Measurements from ENCODE around the gene KCNAB1. TPM values are rescaled to one million over a fixed set of nuclear protein-coding genes. Genes with fewer than 3 reads are reported as not detected.

KCNAB1 gene
- total RNA-seq, 1 donor from 2014 or later = 0.40 TPM

DNA sequence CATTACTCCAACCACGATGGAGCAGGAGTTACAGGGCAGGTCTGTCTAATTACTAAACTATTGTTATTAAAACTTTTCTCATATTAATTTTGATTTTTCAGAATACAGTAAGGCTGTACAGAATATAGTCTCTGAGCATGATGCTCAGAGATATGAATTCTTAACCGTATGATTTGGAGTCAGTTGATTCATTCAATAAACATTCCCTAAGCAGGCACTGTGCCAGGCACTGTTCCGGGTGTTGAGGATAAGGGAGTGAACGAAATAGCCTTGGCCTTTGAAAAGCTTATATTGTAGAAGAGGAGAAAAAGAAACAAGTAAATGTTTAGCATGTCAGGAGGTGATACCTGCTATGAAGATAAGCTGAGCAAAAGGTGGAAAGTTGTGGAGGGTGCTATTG lies 187.3 kb downstream of the KCNAB1 start:
- peak; percentile 48 for DNase-seq (ENCODE audit: low read depth)

DNA sequence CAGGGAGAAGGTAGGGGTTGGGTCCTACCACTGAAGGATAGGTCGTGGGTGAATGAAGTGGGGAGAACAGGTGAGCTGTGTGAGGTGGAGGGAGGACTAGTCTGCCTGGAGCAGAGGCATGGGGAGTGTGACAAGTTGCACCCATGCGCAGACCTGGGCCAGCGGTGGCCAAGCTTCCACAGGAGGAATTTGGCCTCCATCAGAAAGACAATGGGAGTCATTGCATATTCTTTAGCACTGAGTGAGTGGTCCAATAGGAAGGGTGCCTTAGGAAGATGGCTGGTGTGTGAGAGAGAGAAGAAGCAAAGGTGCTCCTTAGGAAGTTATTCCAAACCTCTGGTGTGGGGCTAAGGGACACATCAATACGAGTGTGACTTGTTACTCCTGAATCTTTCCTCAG lies 191.1 kb downstream of the KCNAB1 start:
- no peak for DNase-seq (ENCODE audit: low read depth)

DNA sequence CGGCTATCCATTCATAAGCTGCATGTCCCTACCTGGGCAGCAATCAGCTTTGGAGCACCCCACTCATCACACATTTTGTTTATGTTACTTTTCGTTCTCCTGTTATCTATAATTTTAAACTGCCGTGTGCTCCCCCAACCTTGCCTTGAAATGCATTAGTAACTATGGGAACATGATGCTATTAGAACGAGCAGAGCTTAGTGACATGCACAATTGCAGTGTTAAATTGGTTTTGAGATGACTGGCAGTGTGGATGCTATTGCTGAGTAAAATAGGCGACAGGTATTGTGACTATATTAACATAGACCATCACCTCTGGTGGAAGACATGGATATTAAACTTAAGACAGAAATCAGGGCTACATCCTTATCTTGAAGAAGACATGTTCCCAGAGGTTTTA lies 191.6 kb downstream of the KCNAB1 start:
- no peak for DNase-seq (ENCODE audit: low read depth)

DNA sequence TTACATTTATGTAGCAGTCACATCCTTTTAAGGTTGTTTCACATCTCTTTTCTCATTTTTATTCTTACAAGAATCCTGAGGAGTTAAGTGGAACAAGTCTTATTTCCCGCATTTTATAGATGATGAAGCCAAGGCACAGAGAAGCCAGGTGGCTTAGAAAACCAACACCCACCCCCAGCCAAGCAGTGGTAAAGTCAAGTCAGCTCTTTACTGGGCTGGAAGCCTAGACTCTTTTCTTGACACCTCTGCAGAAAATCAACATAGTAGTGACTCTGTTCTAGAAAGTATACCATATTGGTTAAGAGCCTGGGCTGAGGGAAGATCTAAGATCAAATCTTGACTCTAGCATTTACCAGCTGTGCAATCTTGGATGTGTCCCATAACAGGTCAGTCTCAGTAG lies 195.7 kb downstream of the KCNAB1 start:
- DNase-seq (ENCODE audit: low read depth) = no peak

GRCh38 chr3:156317462-156318074 lies 197.2 kb downstream of the KCNAB1 start:
- DNase-seq (ENCODE audit: low read depth) = peak; percentile 33

DNA sequence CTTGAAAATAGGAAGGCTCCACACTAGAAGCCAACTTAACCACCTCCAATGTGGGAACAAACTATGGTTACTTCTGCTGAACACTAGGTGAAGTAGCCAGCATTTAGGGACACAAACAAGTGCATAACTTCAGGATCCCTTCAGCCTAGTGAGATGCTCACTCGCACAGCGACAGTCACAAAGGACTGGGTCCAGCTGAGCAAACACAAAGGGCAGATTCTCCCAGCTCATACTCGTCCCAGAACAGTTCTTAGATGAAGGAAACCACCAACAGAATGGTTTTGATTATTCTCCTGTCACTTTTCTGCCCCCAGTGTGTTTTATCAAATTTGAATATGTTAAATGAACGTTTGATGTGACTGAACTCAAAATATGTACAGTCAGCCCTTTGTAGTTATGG lies 201.6 kb downstream of the KCNAB1 start:
- no peak for DNase-seq (ENCODE audit: low read depth)

GRCh38 chr3:156323466-156323865 lies 203.1 kb downstream of the KCNAB1 start:
- no peak for DNase-seq (ENCODE audit: low read depth)

- no peak for DNase-seq (ENCODE audit: low read depth)
These were observed 210.0 kb downstream of the KCNAB1 start for GRCh38 chr3:156330415-156330814.

DNA sequence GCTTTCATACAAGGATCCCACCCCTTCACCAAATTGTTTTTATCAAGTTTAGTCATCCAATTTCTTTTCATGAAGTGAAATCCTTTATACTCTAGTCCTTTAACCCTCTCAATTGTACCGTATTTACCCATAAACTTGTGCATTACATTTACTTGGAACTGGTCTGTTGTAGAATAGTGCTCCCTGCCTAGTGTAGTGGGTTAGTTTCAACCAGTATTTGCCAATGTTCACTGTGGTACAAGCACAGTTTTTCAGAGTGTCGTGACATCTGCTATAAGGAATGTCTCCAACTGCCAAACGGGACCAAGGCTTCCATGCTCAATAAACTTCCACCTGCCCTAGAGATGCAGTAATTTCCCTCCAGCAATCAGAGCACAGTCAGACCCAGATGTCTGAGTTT lies 211.9 kb downstream of the KCNAB1 start:
- peak; percentile 5 for DNase-seq (ENCODE audit: low read depth)

- DNase-seq (ENCODE audit: low read depth) = no peak
These were observed 214.6 kb downstream of the KCNAB1 start for GRCh38 chr3:156334841-156335545.

- no peak for DNase-seq (ENCODE audit: low read depth)
These were observed 219.1 kb downstream of the KCNAB1 start for GRCh38 chr3:156339491-156339890.

GRCh38 chr3:156341332-156341731 lies 221.0 kb downstream of the KCNAB1 start:
- DNase-seq (ENCODE audit: low read depth) = no peak

GRCh38 chr3:156341831-156342416 lies 221.5 kb downstream of the KCNAB1 start:
- no peak for DNase-seq (ENCODE audit: low read depth)

DNA sequence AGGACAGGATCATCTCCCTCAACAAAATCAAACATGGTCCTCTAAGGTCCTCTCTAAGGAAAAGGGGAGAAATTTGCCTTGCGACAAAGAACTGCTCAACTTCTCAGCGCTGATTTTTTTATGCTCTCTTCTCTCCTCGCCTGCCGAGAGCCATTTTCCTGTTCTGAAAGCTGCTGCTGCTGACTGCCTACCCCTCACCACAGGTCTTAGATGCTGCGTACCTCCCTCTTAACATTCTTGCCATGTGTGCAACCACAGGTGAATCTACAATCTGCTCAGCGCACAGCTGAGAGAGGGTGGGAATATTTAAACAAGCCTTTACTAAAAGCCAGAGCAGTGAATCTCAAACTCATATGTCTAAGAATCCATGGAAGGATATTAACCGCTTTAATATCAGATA lies 223.8 kb downstream of the KCNAB1 start:
- no peak for DNase-seq (ENCODE audit: low read depth)

DNA sequence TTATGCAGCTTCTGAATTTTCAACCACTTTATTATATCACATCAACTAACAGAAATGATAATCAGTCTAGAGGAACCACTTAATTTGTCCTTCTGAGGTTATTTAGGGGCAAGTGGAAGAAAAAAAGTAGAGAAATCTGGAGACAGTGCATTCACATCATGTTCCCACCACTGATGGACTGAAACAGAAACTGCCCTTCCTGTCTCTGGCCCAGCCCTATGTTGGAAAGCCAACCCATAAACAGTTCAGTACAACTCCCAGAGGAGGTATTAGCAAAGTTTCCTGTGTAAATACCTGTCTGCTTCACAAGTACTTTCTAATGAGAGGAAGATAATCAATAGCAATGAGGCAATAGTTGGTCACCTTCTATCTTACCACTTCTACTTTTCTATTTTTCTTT lies 228.7 kb downstream of the KCNAB1 start:
- no peak for DNase-seq (ENCODE audit: low read depth)

DNA sequence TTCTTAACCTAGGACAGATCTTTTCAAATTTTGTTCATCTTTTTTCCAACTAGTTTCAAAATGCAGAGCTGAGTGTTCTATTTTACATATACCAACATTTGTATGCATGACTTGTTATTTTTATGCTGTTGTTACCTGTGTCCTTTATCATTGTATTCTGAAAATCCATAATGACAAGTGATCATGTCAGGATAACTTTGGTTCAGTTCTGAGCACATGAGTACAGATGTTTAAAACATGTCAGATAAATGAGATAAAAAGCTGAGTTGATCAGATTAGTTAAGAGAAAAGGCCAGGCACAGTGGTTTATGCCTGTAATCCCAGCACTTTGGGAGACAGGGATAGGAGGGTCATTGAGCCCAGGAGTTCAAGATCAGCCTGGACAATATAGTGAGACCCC lies 229.6 kb downstream of the KCNAB1 start:
- no peak for DNase-seq (ENCODE audit: low read depth)

GRCh38 chr3:156350781-156351180 lies 230.4 kb downstream of the KCNAB1 start:
- DNase-seq (ENCODE audit: low read depth) = no peak

DNA sequence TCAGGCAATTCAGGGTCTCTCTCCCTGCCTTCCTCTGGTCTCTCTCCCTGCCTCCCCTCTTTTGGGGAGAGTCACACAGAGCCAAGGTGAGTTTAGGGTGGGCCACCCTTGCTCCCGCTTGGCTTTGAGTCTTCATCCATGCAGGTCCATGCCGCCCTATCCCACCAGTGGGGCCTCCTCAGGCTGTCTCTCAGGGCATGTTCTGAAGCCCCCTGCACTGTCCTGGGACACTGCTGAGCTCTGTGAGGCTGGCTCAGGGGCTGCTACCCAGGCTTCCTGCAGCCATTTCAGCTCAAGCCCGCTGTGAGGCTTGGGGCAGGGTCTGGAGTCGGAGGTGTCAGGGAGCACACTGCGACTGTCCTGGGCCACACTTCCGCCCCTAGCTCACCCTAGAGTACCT lies 231.4 kb downstream of the KCNAB1 start:
- no peak for DNase-seq (ENCODE audit: low read depth)

- no peak for DNase-seq (ENCODE audit: low read depth)
These were observed 232.3 kb downstream of the KCNAB1 start for GRCh38 chr3:156352728-156353127.

DNA sequence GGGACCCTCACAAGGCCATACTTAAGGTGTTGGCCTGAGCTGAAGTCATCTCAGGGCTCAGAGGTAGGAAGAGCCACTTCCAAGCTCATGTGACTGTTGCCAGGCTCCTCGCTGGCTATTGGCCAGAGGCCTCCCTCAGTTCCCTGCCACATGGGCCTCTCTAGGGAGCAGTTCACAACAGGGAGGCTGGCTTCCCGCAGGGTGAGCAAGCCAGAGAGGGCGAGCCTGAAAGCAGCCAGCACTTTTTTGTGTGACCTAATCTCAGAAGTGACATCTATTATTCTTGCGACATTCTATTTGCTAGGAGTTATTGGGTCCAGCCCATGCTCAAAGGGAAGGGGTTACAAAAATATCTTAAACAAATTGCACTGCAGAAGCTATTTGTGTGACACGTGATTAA lies 233.2 kb downstream of the KCNAB1 start:
- DNase-seq (ENCODE audit: low read depth) = no peak

- no peak for DNase-seq (ENCODE audit: low read depth)
These were observed 236.4 kb downstream of the KCNAB1 start for GRCh38 chr3:156356537-156357363.

DNA sequence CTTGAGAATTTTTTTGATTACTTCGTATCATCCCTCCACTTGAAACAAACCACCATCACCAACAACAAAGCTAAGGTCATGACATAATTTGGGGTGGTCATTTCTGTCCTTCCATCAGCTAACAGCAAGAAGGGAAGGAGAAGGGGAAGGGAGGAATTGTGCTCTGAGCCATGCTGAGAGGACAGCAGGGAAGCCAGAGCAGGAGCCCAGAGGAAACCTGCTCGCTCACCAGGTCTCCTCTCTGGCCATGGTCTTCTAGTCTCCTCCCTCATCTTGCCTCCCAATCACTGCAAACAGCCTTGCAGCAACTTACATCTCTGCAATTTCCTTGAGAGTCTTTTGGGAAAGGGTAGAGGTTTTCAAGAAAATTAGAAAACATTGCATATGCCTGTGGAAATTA lies 237.9 kb downstream of the KCNAB1 start:
- DNase-seq (ENCODE audit: low read depth) = no peak

All from myocyte (in vitro differentiated cells).